ENCODE data around the gene DPYD. TPM values are rescaled to one million over a fixed set of nuclear protein-coding genes. Genes with fewer than 3 reads are reported as not detected.

The DPYD gene
- total and polyA plus RNA-seq, 4 donors, result 17.7 to 99.3 (median 74.4) TPM

GRCh38 chr1:97382206-97382605, 538.6 kb downstream of the DPYD start:
- whole genome bisulfite sequencing, 2 donors, result 95 to 98% methylated on average over 1 of the region's 1 CpG
- Histone ChIP-seq H3K27me3 (ENCODE audit: control insufficient read depth in 3 of 3, insufficient read depth in 3 of 3, low read length in 2 of 3) (no peaks in the 10 kb centered on the region), H3K36me3 (ENCODE audit: control insufficient read depth in 4 of 4, insufficient read depth in 4 of 4, low read length in 4 of 4) (no peaks in the 10 kb centered on the region), H3K9me3 (ENCODE audit: control insufficient read depth in 4 of 4, insufficient read depth in 3 of 4, low read length in 3 of 4) (no peaks in the 10 kb centered on the region), H3K4me1 (ENCODE audit: control insufficient read depth in 5 of 5, insufficient read depth in 5 of 5, low read length in 5 of 5) (no peaks in the 10 kb centered on the region), H3K9ac (ENCODE audit: insufficient read depth in 1 of 2, low read length in 2 of 2) (no peak overlapping the region), H3K27ac (ENCODE audit: low read depth in 1 of 2, low read length in 1 of 2) (no peak overlapping the region), H3K4me3 (no peak overlapping the region)
- DNase-seq (no peak), ATAC-seq (ENCODE audit: insufficient read depth, low FRiP score) (no peak)
- TF ChIP-seq CTCF (IDR thresholded peaks at IDR 0.05; ENCODE audit: control extremely low read depth, extremely low read depth), result no peak

DNA sequence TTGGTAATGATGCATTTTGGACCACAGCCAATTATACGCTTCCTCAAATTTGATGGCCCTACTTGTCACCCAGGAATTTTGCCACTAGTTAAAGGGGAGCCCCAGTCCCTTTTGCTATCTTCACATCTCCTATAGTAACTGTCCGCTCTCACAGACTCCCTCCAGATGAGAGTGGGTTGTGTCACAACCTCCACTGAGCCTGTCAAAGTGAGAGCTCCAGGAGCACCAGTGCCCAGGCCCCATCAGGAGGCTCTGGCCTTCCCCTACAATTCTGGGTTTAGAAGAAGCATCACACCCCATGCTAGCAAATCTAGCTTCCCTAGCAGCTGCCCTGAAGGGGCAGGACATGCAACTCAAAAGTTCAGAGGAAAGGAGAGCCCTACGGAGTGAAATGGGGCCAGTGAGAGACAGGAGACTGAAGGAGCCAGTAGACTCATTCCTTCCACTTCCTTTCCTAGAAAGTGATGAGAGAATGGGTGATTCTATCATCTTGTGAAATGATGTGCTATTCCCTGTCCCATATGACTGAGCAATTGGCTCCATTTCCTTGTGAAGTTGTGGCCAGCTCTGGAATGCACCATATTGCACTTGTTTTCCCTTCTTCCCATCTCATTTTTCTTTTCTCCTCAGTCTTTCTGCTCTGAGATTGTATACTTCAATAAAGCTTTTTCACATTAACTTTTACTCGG, 541.3 kb downstream of the DPYD start:
- Histone ChIP-seq H3K4me1 (ENCODE audit: control insufficient read depth in 5 of 5, insufficient read depth in 5 of 5, low read length in 5 of 5) (no peaks in the 10 kb centered on the region), H3K36me3 (ENCODE audit: control insufficient read depth in 4 of 4, insufficient read depth in 4 of 4, low read length in 4 of 4) (no peaks in the 10 kb centered on the region), H3K4me3 (no peak overlapping the region), H3K9ac (ENCODE audit: insufficient read depth in 1 of 2, low read length in 2 of 2) (no peak overlapping the region), H3K27ac (ENCODE audit: low read depth in 1 of 2, low read length in 1 of 2) (no peak overlapping the region), H3K27me3 (ENCODE audit: control insufficient read depth in 3 of 3, insufficient read depth in 3 of 3, low read length in 2 of 3) (no peaks in the 10 kb centered on the region), H3K9me3 (ENCODE audit: control insufficient read depth in 4 of 4, insufficient read depth in 3 of 4, low read length in 3 of 4) (no peaks in the 10 kb centered on the region)
- ATAC-seq (ENCODE audit: insufficient read depth, low FRiP score) (no peak), DNase-seq (no peak)
- TF ChIP-seq CTCF (IDR thresholded peaks at IDR 0.05; ENCODE audit: control extremely low read depth, extremely low read depth), result no peak
- WGBS, 2 donors, result 83 to 97% methylated on average over 4 of the region's 4 CpGs

DNA sequence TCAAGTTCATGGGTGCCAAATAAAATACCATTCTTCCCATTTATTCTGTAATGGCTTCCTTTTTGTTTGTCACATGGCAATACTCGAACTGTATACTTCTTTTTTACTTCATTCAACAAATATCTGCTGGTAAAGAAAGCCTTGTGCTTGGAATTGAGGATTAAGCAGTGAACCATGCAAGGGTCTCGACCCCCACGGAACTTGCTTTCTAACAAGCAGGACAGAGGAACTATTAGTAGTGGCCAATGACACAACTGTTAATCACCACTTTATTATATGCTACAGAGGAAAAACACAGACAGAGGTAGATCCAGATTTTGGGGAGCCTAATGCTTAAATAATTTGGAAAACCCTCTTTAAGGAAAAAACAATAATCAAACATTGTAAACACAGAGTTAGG, 542.2 kb downstream of the DPYD start:
- Histone ChIP-seq H3K4me1 (ENCODE audit: control insufficient read depth in 5 of 5, insufficient read depth in 5 of 5, low read length in 5 of 5) (no peaks in the 10 kb centered on the region), H3K9ac (ENCODE audit: insufficient read depth in 1 of 2, low read length in 2 of 2) (no peak overlapping the region), H3K27ac (ENCODE audit: low read depth in 1 of 2, low read length in 1 of 2) (no peak overlapping the region), H3K27me3 (ENCODE audit: control insufficient read depth in 3 of 3, insufficient read depth in 3 of 3, low read length in 2 of 3) (no peaks in the 10 kb centered on the region), H3K36me3 (ENCODE audit: control insufficient read depth in 4 of 4, insufficient read depth in 4 of 4, low read length in 4 of 4) (no peaks in the 10 kb centered on the region), H3K9me3 (ENCODE audit: control insufficient read depth in 4 of 4, insufficient read depth in 3 of 4, low read length in 3 of 4) (no peaks in the 10 kb centered on the region), H3K4me3 (no peak overlapping the region)
- 95% methylated on average over 3 of the region's 3 CpGs for WGBS, 2 donors
- no peak for DNase-seq
- no peak for TF ChIP-seq CTCF (IDR thresholded peaks at IDR 0.05; ENCODE audit: control extremely low read depth, extremely low read depth)
- ATAC-seq (ENCODE audit: insufficient read depth, low FRiP score), result no peak

All from lung (tissue), 12 donors.